GM12878 (cell line): ENCODE results near the gene TTC33.

Source experiments
- CTCF ChIP-seq, 3 experiments: IDR thresholded peaks in 2 of 3; conservative IDR thresholded peaks in 1 of 3; 2 replicates each; pipeline ENCODE4 v1.5.1; 2011; ENCODE audit warnings: low read depth in 3 of 3, low read length in 3 of 3, mild to moderate bottlenecking in 3 of 3, control low read depth in 2 of 3, moderate library complexity in 2 of 3, inconsistent platforms in 1 of 3, mixed read lengths in 1 of 3; ENCODE audit not compliant: control insufficient read depth in 2 of 3, insufficient read depth in 1 of 3; ENCODE audit errors: extremely low read depth in 1 of 3
- STAT1 ChIP-seq: fragments of 450-650 bp; conservative IDR thresholded peaks from 2 replicates; pipeline ENCODE4 v1.6.1; 2014; ENCODE audit warnings: antibody characterized with exemption, mild to moderate bottlenecking

DNA sequence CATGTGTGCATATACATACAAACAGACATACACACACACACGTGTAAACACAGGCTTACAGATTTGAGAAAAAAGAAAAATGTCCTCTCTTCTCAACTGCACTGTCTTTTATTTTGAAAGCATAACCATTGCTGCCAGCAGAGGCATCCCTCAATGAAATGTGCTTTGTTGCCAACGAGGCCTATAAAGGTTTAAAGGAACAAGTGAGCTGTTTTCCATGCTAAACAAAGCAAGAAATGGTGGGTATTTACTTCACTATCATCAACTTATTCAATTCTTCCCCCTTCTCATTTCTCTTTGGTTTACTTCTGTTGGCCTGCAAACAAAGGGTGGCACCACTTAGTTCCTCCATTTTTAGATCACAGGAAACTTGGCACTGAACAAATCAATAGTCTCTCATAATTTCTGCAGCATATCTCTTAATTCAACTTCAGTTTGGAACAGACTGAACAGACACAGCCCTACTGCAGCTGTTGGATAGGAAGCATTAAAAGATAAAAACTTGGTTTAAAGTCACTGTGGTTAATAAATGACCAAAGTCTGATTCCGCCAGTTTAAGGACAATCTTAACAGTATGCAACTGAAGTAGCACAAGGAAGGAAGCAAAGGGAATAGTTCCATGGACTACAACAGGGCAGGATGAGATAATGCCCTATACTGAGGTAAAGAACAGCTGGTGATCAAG is 21.7 kb downstream of the TTC33 start:
- TF ChIP-seq CTCF (IDR thresholded peaks at IDR 0.05 in 2 of 3, conservative IDR thresholded peaks at IDR 0.05 in 1 of 3; ENCODE audit: control insufficient read depth in 2 of 3, extremely low read depth in 1 of 3, insufficient read depth in 1 of 3, low read depth in 3 of 3, low read length in 3 of 3) (no peak), STAT1 (no peak)
